Vagina (tissue), 2 donors: Measurements from ENCODE around the gene TEKTIP1.

Experiments used
- CTCF ChIP-seq, 3 experiments: fragments of 450-650 bp in 2 of 3; fragments of 200-600 bp in 1 of 3; sonication (generic) in 1 of 3; IDR thresholded peaks; one replicate each; pipeline ENCODE4 v1.5.1; 2017 to 2019; ENCODE audit warnings: antibody characterized with exemption in 3 of 3, mild to moderate bottlenecking in 2 of 3, moderate library complexity in 2 of 3
- POLR2A ChIP-seq, 2 donors: fragments of 450-650 bp; IDR thresholded peaks; one replicate each; pipeline ENCODE4 v1.6.1; 2017; ENCODE audit warnings: antibody characterized with exemption in 2 of 2, mild to moderate bottlenecking in 2 of 2, moderate library complexity in 2 of 2

GRCh38 chr19:3537101-3537437 lies 1.9 kb upstream of the TEKTIP1 start:
- TF ChIP-seq CTCF (IDR thresholded peaks at IDR 0.05) = no peak
- TF ChIP-seq POLR2A (IDR thresholded peaks at IDR 0.05) = no peak
